HEK293 (cell line): Measurements from ENCODE around the gene IL2RA.

Experiments
- ATF2 ChIP-seq: fragments of 450-650 bp; formaldehyde crosslinking; IDR thresholded peaks from 2 replicates; pipeline ENCODE4 v1.5.1; 2016; ENCODE audit warnings: missing biosample characterization, missing genetic modification characterization, low read depth
- CTCF ChIP-seq: fragments of 450-650 bp; formaldehyde crosslinking; IDR thresholded peaks from 2 replicates; pipeline ENCODE4 v1.5.1; 2016; ENCODE audit warnings: missing biosample characterization, missing genetic modification characterization
- HIC1 ChIP-seq: fragments of 450-650 bp; formaldehyde crosslinking; IDR thresholded peaks from 2 replicates; pipeline ENCODE4 v1.5.1; 2016; ENCODE audit warnings: missing biosample characterization, missing genetic modification characterization
- PBX3 ChIP-seq: sonication (generic); formaldehyde crosslinking; IDR thresholded peaks from 2 replicates; pipeline ENCODE4 v1.8.1; 2022; ENCODE audit warnings: mild to moderate bottlenecking, moderate library complexity, missing genetic modification reagents
- PRDM1 ChIP-seq: fragments of 450-650 bp; formaldehyde crosslinking; IDR thresholded peaks from 2 replicates; pipeline ENCODE4; 2016; ENCODE audit warnings: missing biosample characterization, missing genetic modification characterization
- TRIM28 ChIP-seq: IDR thresholded peaks from 2 replicates; pipeline ENCODE4 v1.6.1; 2011; ENCODE audit warnings: low read length, control low read depth, borderline replicate concordance
- ZBTB10 ChIP-seq: fragments of 450-650 bp; formaldehyde crosslinking; IDR thresholded peaks from 2 replicates; pipeline ENCODE4 v1.5.1; 2016; ENCODE audit warnings: missing biosample characterization, missing genetic modification characterization
- ZNF10 ChIP-seq: fragments of 450-650 bp; formaldehyde crosslinking; IDR thresholded peaks from 2 replicates; pipeline ENCODE4 v1.5.1; 2017; ENCODE audit warnings: missing biosample characterization, missing genetic modification characterization
- ZNF16 ChIP-seq: fragments of 450-650 bp; formaldehyde crosslinking; IDR thresholded peaks from 2 replicates; pipeline ENCODE4 v1.5.1; 2016; ENCODE audit warnings: low read depth, missing biosample characterization, missing genetic modification characterization
- ZNF221 ChIP-seq: fragments of 450-650 bp; formaldehyde crosslinking; IDR thresholded peaks from 2 replicates; pipeline ENCODE4 v1.5.1; 2017; ENCODE audit warnings: missing biosample characterization, missing genetic modification characterization, borderline replicate concordance
- ZNF280C ChIP-seq: fragments of 450-650 bp; formaldehyde crosslinking; IDR thresholded peaks from 2 replicates; pipeline ENCODE4 v1.5.1; 2016; ENCODE audit warnings: missing biosample characterization, missing genetic modification characterization
- ZNF449 ChIP-seq: fragments of 450-650 bp; formaldehyde crosslinking; IDR thresholded peaks from 2 replicates; pipeline ENCODE4 v1.5.1; 2017; ENCODE audit warnings: missing biosample characterization, mild to moderate bottlenecking, missing genetic modification characterization, moderate library complexity
- ZNF76 ChIP-seq: fragments of 450-650 bp; formaldehyde crosslinking; IDR thresholded peaks from 2 replicates; pipeline ENCODE4; 2016; ENCODE audit warnings: low read depth, missing biosample characterization, missing genetic modification characterization, borderline replicate concordance

- TF ChIP-seq PRDM1 (tag by site-specific recombination) (no peak), ZBTB10 (tag by site-specific recombination) (no peak), CTCF (no peak), ZNF76 (tag by site-specific recombination) (no peak), ZNF280C (no peak), ZNF16 (no peak), ZNF10 (tag by site-specific recombination) (no peak), HIC1 (tag by site-specific recombination) (no peak), TRIM28 (no peak), PBX3 (no peak), ZNF221 (tag by site-specific recombination) (no peak), ZNF449 (tag by site-specific recombination) (no peak), ATF2 (tag by site-specific recombination) (no peak)
Observed at GRCh38 chr10:6049031-6049400, 13.2 kb downstream of the IL2RA start.
